NCI-H2227 treated with DMSO at 0.1 percent for 48 hours (cell line): Measurements from ENCODE around the gene DNAI7.

Experiments used
- DNase-seq: peaks from one replicate; lab custom pipeline; 2025; lab: John Stamatoyannopoulos, UW

Gene DNAI7

DNA sequence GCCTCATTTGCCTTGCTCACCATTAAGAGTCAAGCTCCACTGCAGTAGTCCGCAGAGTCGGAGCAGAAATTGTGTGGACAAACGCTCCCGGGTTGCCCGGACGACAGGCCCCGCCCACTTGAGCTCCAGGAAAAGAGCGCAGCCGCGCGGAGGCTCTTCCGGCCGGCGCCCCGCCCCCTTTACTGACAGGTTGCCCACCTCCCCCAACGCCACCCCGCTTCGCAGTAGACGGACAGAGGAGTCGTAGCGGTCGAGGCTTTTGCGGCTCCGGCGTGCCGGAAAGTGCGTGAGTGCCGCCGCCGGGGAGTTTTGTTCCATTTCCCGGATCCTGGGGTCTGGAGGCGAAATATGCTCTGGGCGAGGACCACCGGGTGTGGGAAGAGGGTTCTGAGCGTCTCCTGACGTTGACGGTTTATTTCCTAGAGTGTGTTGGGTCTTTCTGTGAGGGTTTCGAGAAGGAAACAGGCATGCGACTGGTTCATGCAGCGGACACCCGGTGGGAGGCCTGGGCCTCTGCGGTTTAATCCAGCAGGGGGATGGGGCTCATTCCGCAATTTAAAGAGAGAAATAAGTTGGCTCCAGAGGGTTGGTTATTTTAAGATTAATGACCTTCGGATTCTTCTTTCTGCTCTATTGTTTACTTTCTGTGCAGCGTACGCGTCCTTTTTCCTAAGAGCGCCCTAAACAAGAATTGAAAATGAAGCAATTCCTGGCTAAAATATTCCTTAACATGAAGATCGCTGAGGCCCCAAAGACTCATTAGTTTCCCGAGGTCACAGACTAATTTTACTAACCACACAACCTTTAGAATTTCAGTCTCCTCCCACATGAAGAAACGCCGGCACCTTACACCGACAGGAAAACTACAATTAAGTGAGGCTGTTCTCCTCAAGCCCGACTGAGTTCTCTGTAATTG lies at the start of gene DNAI7, which contains the start of gene ETFRF1:
TSS of gene DNAI7 (minus strand) at position 105 of the 916 bp plus-strand sequence. CDS start at position 23, 82 bp downstream.
TSS of gene ETFRF1 (plus strand) at position 182 of the 916 bp plus-strand sequence. CDS start 8,720 bp downstream, outside the sequence.
- peak; percentile 89 for DNase-seq

DNA sequence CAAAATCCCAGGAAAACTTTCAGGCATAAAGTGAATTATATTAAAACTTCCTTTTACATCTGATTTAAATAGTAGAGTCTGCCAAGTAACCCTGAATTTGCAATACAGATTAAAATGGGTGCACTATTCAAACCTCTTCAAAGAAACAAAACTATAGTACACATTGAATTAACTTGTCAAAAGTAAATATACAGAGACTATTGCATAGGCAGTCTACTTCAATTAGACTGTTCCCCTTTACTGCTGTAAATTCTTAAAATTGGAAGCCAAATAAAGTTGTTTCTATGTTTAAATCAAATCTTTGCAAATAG lies 48.7 kb upstream of the DNAI7 start:
- DNase-seq = no peak

- no peak for DNase-seq
These were observed 48.2 kb upstream of the DNAI7 start for GRCh38 chr12:25242981-25243679.

GRCh38 chr12:25241167-25242020 lies 46.4 kb upstream of the DNAI7 start:
- DNase-seq = peak; percentile 18

DNA sequence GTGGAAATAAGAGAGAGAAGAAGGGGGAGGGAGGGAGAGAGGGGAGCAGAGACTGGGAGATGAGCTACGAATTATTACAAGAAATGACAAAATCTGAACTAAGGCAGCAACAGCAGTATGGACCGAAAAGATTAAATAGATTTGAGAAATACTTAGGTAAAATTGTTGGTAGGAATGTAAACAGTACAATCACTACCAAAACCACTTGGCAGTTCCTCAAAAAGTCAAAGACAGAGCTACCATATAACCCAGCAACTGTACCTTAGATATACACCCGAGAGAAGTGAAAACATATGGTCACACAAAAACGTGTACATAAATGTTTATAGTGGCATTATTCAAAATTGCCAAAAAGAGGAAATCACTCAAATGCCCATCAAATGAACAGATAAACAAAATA lies 41.7 kb upstream of the DNAI7 start:
- no peak for DNase-seq

DNA sequence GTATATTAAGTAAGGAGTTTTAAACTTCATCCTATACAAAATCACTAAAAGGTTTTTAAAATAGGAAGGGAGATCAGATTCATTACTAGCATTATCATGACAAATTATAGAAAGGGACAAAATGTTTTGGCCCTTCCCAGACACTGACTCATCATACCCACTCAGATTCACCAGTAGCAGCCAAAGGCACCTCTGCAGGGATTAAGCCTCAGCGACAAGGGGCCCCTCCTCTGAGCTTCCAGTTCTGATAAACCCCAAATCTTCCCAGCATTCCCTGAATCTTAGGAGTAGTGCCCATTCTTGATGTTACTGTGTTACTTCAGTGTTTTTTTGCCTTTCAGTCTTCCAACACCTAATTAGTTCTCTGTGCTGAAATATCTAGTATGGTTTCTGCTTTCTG lies 41.2 kb upstream of the DNAI7 start:
- no peak for DNase-seq

DNA sequence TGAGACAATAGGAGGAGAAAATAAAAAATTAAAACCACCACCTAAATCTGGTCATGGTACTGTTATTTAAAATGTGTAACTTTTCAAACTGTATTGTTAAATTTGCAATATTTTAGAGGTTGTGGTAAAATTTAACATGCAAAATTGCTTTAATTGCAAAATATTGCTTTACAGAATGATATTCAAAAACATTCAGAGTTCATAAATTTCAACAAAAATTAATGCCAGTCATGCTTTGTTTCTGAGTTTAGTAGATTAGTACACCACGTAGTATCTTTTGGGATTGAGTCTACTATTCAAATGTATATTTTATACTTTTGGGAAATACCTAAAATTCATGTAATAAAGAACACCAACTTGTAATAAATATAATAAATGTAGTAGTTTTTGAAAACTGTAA lies 18.4 kb upstream of the DNAI7 start:
- DNase-seq = no peak

- no peak for DNase-seq
These were observed 13.6 kb upstream of the DNAI7 start for GRCh38 chr12:25208554-25208953.

DNA sequence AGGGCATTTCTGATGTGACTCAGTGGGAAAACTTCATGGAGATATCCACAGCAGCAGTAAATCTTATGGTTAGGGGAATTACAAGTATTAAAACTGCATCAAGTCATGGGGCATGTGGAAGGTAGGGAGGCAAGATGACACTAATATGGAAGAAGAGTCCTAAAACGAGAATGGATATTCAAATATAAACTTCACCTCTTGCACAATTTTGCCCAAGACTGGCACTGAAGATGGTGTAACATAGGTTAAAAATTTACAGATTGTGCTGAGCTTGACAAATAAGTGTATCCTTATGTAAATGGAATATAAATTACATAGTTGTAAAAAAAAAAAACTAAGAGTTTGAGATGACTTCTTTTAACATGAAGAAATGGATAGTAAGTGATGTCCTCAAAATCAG lies 12.9 kb upstream of the DNAI7 start:
- no peak for DNase-seq

- DNase-seq = no peak
These were observed 12.5 kb upstream of the DNAI7 start for GRCh38 chr12:25207411-25207810.

GRCh38 chr12:25202137-25202536 lies 7.2 kb upstream of the DNAI7 start:
- DNase-seq = no peak

DNA sequence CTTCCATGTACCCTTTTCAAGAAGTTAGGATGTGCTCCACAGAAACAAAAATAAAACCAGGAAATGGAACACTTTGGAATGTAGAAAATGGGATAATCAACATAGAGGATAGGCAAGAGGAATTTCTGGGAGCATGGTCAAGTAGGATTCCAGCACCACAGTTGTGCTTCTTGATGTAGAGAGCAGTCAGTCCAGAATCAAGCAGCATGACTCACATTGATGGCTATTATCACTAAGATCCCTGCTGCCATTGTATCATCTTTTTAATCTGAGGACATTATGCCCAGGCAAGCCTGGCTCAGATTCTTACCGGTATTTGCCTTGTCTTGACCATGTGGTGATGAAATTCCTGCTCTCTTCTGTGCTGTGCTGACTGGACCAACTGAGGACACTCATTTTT lies 5.7 kb upstream of the DNAI7 start:
- no peak for DNase-seq

- no peak for DNase-seq
These were observed 2.6 kb upstream of the DNAI7 start for GRCh38 chr12:25197608-25198007.

DNA sequence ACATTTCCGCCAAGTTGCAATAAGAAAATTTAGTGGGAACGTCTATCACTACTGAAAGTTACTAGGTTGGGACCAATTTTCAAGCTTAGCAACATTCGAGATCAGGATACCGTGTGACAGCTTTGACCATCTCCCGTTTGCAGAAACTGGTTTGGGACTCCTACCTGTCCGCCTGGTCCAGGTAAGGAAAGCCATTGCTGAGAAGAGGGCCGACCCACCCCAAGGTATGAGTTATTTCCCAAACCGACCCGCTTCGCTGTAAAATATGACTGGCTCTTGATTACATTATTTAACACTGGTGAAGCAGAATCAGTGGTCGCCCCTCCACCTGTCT lies 271 bp downstream of the DNAI7 start:
- no peak for DNase-seq

DNA sequence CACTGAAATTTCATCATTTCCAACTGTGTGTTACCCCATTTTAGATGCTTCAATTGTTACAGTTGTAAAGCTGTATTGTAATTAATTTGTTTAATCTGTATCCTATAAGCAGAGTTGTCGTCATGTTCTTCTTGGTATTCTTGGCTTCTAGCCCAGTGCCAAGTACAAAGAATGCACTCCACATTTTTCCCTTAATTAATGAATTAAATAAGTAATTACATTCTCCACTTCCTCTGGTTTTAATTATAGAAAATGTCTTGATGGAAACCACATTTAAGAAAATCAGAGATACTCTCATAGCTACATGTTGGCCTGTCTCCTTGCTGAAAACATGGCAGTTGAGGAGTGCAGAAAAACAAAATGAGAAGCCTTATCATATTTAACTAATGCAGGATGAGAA lies 746 bp downstream of the DNAI7 start:
- no peak for DNase-seq

DNA sequence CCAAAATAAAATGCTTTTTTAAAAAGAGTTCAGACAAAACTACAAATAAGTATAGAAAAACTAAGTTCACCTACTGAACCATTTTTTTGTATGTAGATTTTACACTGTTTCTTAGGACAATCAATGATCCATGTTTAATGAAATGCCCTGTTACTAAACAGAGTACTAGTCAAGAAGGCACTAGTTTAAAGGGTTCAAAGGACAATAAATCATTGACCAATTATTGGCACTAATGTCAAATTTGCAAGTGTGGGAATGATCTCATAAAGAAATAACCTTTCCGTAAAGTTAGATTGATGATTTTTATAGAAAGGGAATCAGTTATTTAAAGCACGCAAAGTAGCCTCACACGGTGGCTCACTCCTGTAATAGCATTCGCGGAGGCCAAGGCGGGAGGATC lies 4.2 kb downstream of the DNAI7 start:
- DNase-seq = no peak

DNA sequence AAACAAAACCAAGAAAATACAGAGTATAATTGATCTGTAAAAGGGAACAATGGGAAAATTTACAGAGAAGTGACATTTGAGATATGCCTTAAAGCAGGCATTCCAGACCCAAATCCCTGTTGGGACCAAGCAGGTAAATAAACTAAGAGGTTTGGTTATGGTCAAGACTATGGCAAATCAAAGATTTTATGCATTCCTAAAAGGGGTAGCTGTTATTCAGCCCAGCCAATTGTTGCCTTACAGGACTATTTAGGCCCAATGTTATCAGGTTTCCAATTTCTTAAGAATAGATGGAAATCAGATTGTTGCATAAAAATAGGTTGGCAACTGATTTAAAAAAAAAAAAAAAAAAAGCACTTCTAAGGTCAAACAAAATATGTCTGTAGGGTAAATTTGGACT lies 5.3 kb downstream of the DNAI7 start:
- no peak for DNase-seq

GRCh38 chr12:25187781-25188180 lies 7.2 kb downstream of the DNAI7 start:
- DNase-seq = no peak

GRCh38 chr12:25186788-25187402 lies 8.1 kb downstream of the DNAI7 start:
- no peak for DNase-seq

DNA sequence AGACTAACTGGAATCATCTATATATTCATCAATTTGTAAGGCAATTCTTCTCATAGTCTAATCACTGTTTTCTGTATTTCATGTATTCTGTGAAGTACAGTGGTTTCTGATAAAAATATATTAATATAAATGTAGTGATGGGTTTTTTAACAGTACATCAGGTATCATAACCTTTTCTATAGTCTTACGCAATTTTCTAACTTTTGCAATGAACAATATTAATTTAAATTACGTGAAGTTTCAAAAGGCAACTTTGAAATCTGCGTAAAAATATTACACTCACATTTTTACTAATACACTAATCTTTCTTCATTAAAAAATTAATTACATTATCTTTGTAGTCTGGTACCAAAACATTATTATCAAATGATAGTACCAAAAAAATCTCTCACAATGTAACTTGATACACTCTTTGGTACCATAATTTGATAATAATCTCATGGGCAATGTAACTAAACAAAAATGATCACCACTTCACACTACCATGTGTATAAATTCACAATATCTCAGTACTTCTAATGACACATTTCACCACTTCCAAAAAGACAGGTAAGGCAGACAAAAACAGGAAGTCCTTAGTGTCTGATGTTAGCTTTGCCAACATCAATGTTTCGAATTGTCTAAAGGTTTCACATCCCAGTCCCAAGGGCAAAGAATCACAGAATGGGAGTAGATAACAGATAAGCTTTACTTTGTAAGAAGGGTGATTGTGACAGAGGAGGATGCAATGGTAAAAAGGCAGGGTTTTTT lies 8.7 kb downstream of the DNAI7 start:
- DNase-seq = no peak

- no peak for DNase-seq
These were observed 10.8 kb downstream of the DNAI7 start for GRCh38 chr12:25184132-25184531.
